HG02588 (cell line): ENCODE data around the gene CHDH.

ENCODE experiments used
- ATAC-seq: cut with Tn5 transposase; IDR thresholded peaks from one replicate; pipeline ENCODE4 v1.9.1; 2021; ENCODE audit warnings: mild to moderate bottlenecking, moderate library complexity; ENCODE audit not compliant: unreplicated experiment

CHDH gene

DNA sequence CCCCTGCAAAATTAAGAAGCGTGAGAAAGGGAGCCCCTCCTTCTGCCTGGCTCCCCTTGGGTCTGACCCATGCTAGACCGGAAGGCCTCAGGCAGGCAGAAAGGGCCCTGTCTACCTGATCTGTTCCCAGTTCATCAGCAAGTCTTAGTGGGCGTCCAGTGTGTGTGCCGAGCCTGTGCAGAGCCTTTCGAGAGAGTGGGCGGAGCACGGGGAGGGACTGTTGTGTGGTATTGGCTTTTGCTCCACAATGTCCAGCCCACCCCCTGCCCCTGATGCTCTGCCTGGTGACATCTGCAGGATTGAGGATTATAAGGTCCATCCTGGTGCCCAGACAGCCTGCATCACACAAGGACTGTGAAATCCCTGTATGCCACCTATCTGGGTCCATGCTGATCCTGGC, 82.9 kb downstream of the CHDH start:
- ATAC-seq, result no peak
